ENCODE results near the gene C5orf47. TPM values are rescaled to one million over a fixed set of nuclear protein-coding genes. Genes with fewer than 3 reads are reported as not detected.

The C5orf47 gene
- total RNA-seq, 1 experiment from 2014 or later, result not detected

DNA sequence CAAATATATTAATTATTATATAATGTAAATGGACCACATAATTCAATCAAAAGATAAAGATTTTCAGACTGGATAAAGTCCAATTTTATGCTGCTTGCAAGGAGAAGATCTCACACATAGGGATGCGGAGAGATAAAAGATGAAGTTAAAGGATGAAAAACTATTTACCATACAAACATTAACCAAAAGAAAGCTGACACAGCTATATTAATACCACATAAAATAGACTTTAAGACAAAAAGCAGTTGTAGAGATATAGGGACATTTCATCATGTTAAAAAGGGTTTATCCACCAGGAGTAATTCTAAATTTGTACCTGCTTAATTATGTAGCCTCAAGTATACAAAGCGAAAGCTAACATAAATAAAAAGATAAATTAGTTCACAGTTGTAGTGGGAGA, 41.3 kb downstream of the C5orf47 start:
- DNase-seq (ENCODE audit: low read depth in 1 of 2, low spot score in 2 of 2), result no peak
- H3K4me3 ChIP-seq, result no peak overlapping the region
- H3K27me3 ChIP-seq (replicated peaks), result no peaks in the 10 kb centered on the region
- H3K9me3 ChIP-seq (replicated peaks), result no peaks in the 10 kb centered on the region
- H3K36me3 ChIP-seq, result no peaks in the 10 kb centered on the region
- H3K4me1 ChIP-seq (replicated peaks), result no peaks in the 10 kb centered on the region
- H3K27ac ChIP-seq, result no peak overlapping the region

- no peak for DNase-seq (ENCODE audit: low read depth in 1 of 2, low spot score in 2 of 2)
- Histone ChIP-seq H3K4me3 (no peak overlapping the region), H3K27ac (no peak overlapping the region), H3K9me3 (replicated peaks) (no peaks in the 10 kb centered on the region), H3K27me3 (replicated peaks) (no peaks in the 10 kb centered on the region), H3K4me1 (replicated peaks) (no peaks in the 10 kb centered on the region), H3K36me3 (no peaks in the 10 kb centered on the region)
Measured at GRCh38 chr5:174044466-174045254, 55.7 kb downstream of the C5orf47 start.

DNA sequence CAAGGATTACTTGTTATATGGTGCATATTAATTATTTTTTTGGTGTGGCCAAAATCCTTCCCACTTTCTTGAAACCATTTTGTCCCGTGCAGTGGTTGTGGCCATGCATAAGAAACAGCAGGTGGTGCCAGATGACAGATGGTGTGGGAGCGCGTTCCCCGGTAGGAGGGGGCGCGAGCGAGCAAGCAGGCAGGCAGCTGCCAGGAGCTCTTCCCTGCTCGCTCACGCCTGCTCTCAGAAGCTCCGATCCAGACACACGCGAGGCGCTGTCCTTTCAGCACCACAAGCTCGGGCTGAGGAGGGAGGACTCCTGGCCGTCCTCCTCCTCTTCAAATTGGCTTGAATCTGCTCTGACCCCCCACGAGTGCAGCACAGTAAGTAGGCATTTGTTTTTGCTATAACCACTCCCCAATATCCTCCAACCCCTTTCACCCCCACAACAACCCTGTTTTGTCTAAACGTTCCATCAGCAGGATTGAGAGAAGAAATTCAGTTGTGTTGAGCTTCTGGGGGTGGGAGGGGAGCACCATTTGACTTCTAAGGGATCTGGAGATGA, 56.6 kb downstream of the C5orf47 start, which contains the start of gene NSG2:
Gene NSG2 (plus strand): TSS at position 237 of the 556 bp plus-strand sequence. CDS start 1,050 bp downstream, outside the sequence.
- no peak within 1 kb of the TSS for H3K27ac ChIP-seq
- no peaks in the 10 kb centered on the region for H3K27me3 ChIP-seq (replicated peaks)
- no peaks in the 10 kb centered on the region for H3K9me3 ChIP-seq (replicated peaks)
- peak; percentile 60 to 78 for DNase-seq (ENCODE audit: low read depth in 1 of 2, low spot score in 2 of 2)
- H3K4me3 ChIP-seq, result no peak within 1 kb of the TSS
- no peaks in the 10 kb centered on the region for H3K36me3 ChIP-seq
- H3K4me1 ChIP-seq (replicated peaks), result no peaks in the 10 kb centered on the region

GRCh38 chr5:174046558-174046957, 57.6 kb downstream of the C5orf47 start:
- Histone ChIP-seq H3K27me3 (replicated peaks) (no peaks in the 10 kb centered on the region), H3K4me3 (no peak overlapping the region), H3K4me1 (replicated peaks) (no peaks in the 10 kb centered on the region), H3K9me3 (replicated peaks) (no peaks in the 10 kb centered on the region), H3K27ac (no peak overlapping the region), H3K36me3 (no peaks in the 10 kb centered on the region)
- DNase-seq (ENCODE audit: low read depth in 1 of 2, low spot score in 2 of 2), result no peak

GRCh38 chr5:174047472-174048099, 58.6 kb downstream of the C5orf47 start:
- no peak overlapping the region for H3K4me3 ChIP-seq
- H3K36me3 ChIP-seq, result no peaks in the 10 kb centered on the region
- no peak overlapping the region for H3K27ac ChIP-seq
- H3K4me1 ChIP-seq (replicated peaks), result no peaks in the 10 kb centered on the region
- no peaks in the 10 kb centered on the region for H3K9me3 ChIP-seq (replicated peaks)
- no peak for DNase-seq (ENCODE audit: low read depth in 1 of 2, low spot score in 2 of 2)
- H3K27me3 ChIP-seq (replicated peaks), result no peaks in the 10 kb centered on the region

GRCh38 chr5:174052636-174053035, 63.7 kb downstream of the C5orf47 start:
- Histone ChIP-seq H3K27ac (no peak overlapping the region), H3K4me1 (replicated peaks) (no peaks in the 10 kb centered on the region), H3K9me3 (replicated peaks) (no peaks in the 10 kb centered on the region), H3K36me3 (no peaks in the 10 kb centered on the region), H3K27me3 (replicated peaks) (no peaks in the 10 kb centered on the region), H3K4me3 (no peak overlapping the region)
- DNase-seq (ENCODE audit: low read depth in 1 of 2, low spot score in 2 of 2), result no peak

GRCh38 chr5:174053905-174054304, 64.9 kb downstream of the C5orf47 start:
- H3K4me3 ChIP-seq, result no peak overlapping the region
- H3K27ac ChIP-seq, result no peak overlapping the region
- DNase-seq (ENCODE audit: low read depth in 1 of 2, low spot score in 2 of 2), result no peak
- no peaks in the 10 kb centered on the region for H3K4me1 ChIP-seq (replicated peaks)
- H3K27me3 ChIP-seq (replicated peaks), result no peaks in the 10 kb centered on the region
- no peaks in the 10 kb centered on the region for H3K36me3 ChIP-seq
- no peaks in the 10 kb centered on the region for H3K9me3 ChIP-seq (replicated peaks)

Other genes with a start within 250 kb of the C5orf47 start
- gene CPEB4, start 100.8 kb upstream of the C5orf47 start, total RNA-seq (2014; rRNA removed; shearing (Covaris generic)), result 23.4 and 27.1 TPM in 2 replicates
- not detected in 2 replicates for gene NSG2, start 56.5 kb downstream of the C5orf47 start, total RNA-seq (2014; rRNA removed; shearing (Covaris generic))